GM15510 (cell line): Measurements from ENCODE around the gene INHA.

ENCODE experiments used
- POLR2A ChIP-seq: IDR thresholded peaks from 3 replicates; pipeline ENCODE4 v1.6.1; 2011; ENCODE audit warnings: borderline replicate concordance; ENCODE audit not compliant: insufficient read length; ENCODE audit errors: extremely low read depth

Gene INHA

DNA sequence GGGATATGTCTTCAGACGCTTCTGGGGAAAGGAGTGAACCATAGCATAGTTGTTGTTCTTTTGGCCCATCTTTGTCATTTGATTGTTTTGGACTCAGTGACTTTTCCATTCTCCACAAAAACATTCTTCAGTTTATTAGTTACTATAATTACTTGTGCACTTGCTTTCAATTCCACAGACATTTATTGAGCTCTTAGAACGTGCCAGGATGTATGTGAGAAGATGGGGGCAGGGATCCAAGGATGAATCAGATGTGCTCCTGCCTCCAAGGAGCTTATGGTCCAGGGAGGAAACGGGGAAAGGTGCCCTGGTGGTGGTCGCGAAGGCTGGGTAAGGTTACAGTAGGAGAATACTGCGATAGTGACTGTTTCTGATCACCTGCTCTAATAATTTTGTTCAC lies 48.4 kb downstream of the INHA start:
- no peak for TF ChIP-seq POLR2A

- TF ChIP-seq POLR2A: no peak
Measured at GRCh38 chr2:219621935-219622334, 49.8 kb downstream of the INHA start.

DNA sequence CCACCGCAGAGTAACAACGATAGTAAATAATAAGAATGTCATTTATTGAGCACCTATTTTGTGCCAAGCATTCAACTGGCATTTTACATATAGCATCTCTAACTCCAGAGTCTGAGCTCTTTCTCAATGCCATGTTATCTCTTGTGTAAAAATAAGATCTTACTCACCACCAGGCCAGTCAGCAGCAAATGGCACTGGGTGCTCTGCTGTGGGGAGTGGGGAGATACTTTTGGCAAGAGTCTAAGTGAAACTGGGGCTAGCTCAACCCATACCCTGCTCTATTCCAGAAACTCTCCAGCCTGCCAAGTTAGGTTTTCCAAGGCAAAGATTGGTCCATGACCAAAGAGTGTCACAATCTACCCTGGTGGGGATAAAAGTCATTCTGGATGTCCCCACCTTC lies 50.4 kb downstream of the INHA start:
- TF ChIP-seq POLR2A: no peak

DNA sequence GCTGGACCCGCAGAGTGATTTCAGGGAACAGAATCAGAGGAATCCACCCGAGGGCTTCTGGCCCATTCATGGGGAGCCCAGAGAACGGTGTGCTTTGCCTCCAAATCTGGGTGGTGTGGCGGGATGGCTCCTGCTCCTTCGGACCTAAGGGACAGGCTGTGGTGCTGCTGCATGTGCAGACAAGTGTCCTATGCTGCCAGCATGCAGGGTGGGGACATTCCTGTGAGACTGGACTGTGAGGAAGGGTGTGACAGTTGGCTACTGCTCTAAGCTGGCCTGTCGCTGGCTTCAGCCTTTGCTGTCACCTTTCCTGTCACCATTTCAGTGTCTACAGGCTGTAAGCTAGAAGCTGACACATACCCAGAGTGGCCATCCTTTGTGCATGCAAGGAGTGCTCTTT lies 52.5 kb downstream of the INHA start:
- TF ChIP-seq POLR2A: no peak

GRCh38 chr2:219625179-219625578 lies 53.1 kb downstream of the INHA start:
- no peak for TF ChIP-seq POLR2A
